Neural cell (in vitro differentiated cells): ENCODE measurements around the gene TRMT5. TPM values are rescaled to one million over a fixed set of nuclear protein-coding genes. Genes with fewer than 3 reads are reported as not detected.

Experiments used
- H2AFZ ChIP-seq: fragments of 200-600, 300-800 bp; sonication (generic), shearing (Covaris generic); 2 replicates; pipeline ENCODE4 v1.6.0; 2014; ENCODE audit warnings: low read depth, mild to moderate bottlenecking, antibody characterized with exemption, low read length, moderate library complexity
- H3F3A ChIP-seq: fragments of 200-600 bp; shearing (Covaris generic); 2 replicates; pipeline ENCODE4 v1.6.1; 2016; ENCODE audit warnings: mild to moderate bottlenecking, moderate library complexity, mixed read lengths, antibody characterized with exemption, low read length; ENCODE audit not compliant: insufficient read depth, poor library complexity, severe bottlenecking
- H3K27ac ChIP-seq: fragments of 200-600, 300-800 bp; sonication (generic), shearing (Covaris generic); 2 replicates; pipeline ENCODE4 v1.5.1; 2014; ENCODE audit warnings: mild to moderate bottlenecking, low read length, moderate library complexity
- H3K27me3 ChIP-seq: fragments of 300-800, 200-600 bp; sonication (generic), shearing (Covaris generic); 2 replicates; pipeline ENCODE4 v1.6.0; 2014; ENCODE audit warnings: mild to moderate bottlenecking, low read depth, low read length, moderate library complexity; ENCODE audit not compliant: insufficient read depth
- H3K36me3 ChIP-seq: fragments of 300-800, 200-600 bp; sonication (generic), shearing (Covaris generic); 2 replicates; pipeline ENCODE4 v1.5.1; 2014; ENCODE audit warnings: mild to moderate bottlenecking, antibody characterized with exemption, low read length, moderate library complexity; ENCODE audit not compliant: insufficient read depth
- H3K4me2 ChIP-seq: fragments of 300-800, 200-600 bp; sonication (generic), shearing (Covaris generic); 2 replicates; pipeline ENCODE4 v1.6.0; 2014; ENCODE audit warnings: mild to moderate bottlenecking, low read length
- H3K4me3 ChIP-seq: fragments of 300-800, 200-600 bp; sonication (generic), shearing (Covaris generic); 2 replicates; pipeline ENCODE4 v1.5.1; 2014; ENCODE audit warnings: mild to moderate bottlenecking, low read length, moderate library complexity
- H3K79me2 ChIP-seq: fragments of 200-600 bp; shearing (Covaris generic); replicated peaks from 2 replicates; pipeline ENCODE4 v1.6.0; 2014; ENCODE audit warnings: mild to moderate bottlenecking, low read length, moderate library complexity; ENCODE audit not compliant: insufficient read depth
- H3K9ac ChIP-seq: fragments of 300-800, 200-600 bp; sonication (generic), shearing (Covaris generic); 2 replicates; pipeline ENCODE4 v1.6.1; 2016; ENCODE audit warnings: mild to moderate bottlenecking, low read length, mixed read lengths
- H3K9me2 ChIP-seq: fragments of 200-600 bp; shearing (Covaris generic); 2 replicates; pipeline ENCODE4 v1.6.1; 2016; ENCODE audit warnings: mild to moderate bottlenecking, low read length, mixed read lengths; ENCODE audit not compliant: insufficient read depth
- H3K9me3 ChIP-seq: fragments of 200-600, 300-800 bp; sonication (generic), shearing (Covaris generic); 2 replicates; pipeline ENCODE4 v1.6.1; 2016; ENCODE audit warnings: mild to moderate bottlenecking, mixed run types, low read length, moderate library complexity, mixed read lengths
- H4K20me1 ChIP-seq: fragments of 200-600 bp; shearing (Covaris generic); 2 replicates; pipeline ENCODE4 v1.6.1; 2016; ENCODE audit warnings: mild to moderate bottlenecking, mixed run types; ENCODE audit not compliant: insufficient read depth
- EP300 ChIP-seq: fragments of 450-650 bp; conservative IDR thresholded peaks from 2 replicates; pipeline ENCODE4 v1.6.1; 2014; ENCODE audit warnings: antibody characterized with exemption, mild to moderate bottlenecking, moderate library complexity; ENCODE audit not compliant: poor library complexity, severe bottlenecking
- EZH2 ChIP-seq: fragments of 200-600, 300-800 bp; shearing (Covaris generic), sonication (generic); IDR thresholded peaks from 2 replicates; pipeline ENCODE4 v1.6.1; 2014; ENCODE audit warnings: antibody characterized with exemption, low read length, borderline replicate concordance, mild to moderate bottlenecking; ENCODE audit not compliant: insufficient read depth, poor library complexity, severe bottlenecking
- MXI1 ChIP-seq: fragments of 450-650 bp; conservative IDR thresholded peaks from 2 replicates; pipeline ENCODE4 v1.6.1; 2014; ENCODE audit warnings: antibody characterized with exemption, mild to moderate bottlenecking; ENCODE audit not compliant: poor library complexity, severe bottlenecking
- POLR2AphosphoS5 ChIP-seq: IDR thresholded peaks from 2 replicates; pipeline ENCODE4 v1.6.1; 2012
- RAD21 ChIP-seq: fragments of 450-650 bp; conservative IDR thresholded peaks from 2 replicates; pipeline ENCODE4 v1.6.1; 2014; ENCODE audit warnings: antibody characterized with exemption, mild to moderate bottlenecking, moderate library complexity
- SMC3 ChIP-seq: fragments of 450-650 bp; conservative IDR thresholded peaks from 2 replicates; pipeline ENCODE4 v1.6.1; 2014; ENCODE audit warnings: antibody characterized with exemption, mild to moderate bottlenecking, moderate library complexity; ENCODE audit not compliant: poor library complexity
- TAF1 ChIP-seq: IDR thresholded peaks from 2 replicates; pipeline ENCODE4 v1.6.1; 2012; ENCODE audit warnings: low read depth
- polyA plus RNA-seq: library from polyadenylated mRNA; depleted of rRNA; stranded (reverse); fragments of >200 nt; gene quantifications from 2 replicates; pipeline ENCODE4 v1.2.3, GENCODE V29; 2014
- small RNA-seq, 3 experiments: library from RNA; depleted of rRNA; stranded (forward); fragments of <200 nt; gene quantifications; one replicate each; pipeline ENCODE3, GENCODE V24; 2012
- TF ChIP-seq, protein P1 (sequence below): fragments of 450-650 bp; IDR thresholded peaks from 2 replicates; pipeline ENCODE4 v1.5.1; 2014; ENCODE audit warnings: antibody characterized with exemption, mild to moderate bottlenecking, moderate library complexity; ENCODE audit not compliant: poor library complexity, severe bottlenecking
- TF ChIP-seq, protein P2 (sequence below): IDR thresholded peaks from 2 replicates; pipeline ENCODE4 v1.6.1; 2012; ENCODE audit warnings: borderline replicate concordance

TRMT5 gene
- polyA plus RNA-seq, 1 donor from 2014 or later = 7.6 TPM

- Histone ChIP-seq H3K4me2 (no peak overlapping the region), H3K79me2 (no peaks in the 10 kb centered on the region), H3K27ac (no peak overlapping the region), H3K27me3 (no peaks in the 10 kb centered on the region), H4K20me1 (no peaks in the 10 kb centered on the region), H3K4me3 (no peak overlapping the region), H3K9me2 (no peaks in the 10 kb centered on the region), H3F3A (no peaks in the 10 kb centered on the region), H3K36me3 (no peaks in the 10 kb centered on the region), H2AFZ (no peak overlapping the region), H3K9me3 (no peaks in the 10 kb centered on the region), H3K9ac (no peak overlapping the region)
- TF ChIP-seq, protein P1, sequence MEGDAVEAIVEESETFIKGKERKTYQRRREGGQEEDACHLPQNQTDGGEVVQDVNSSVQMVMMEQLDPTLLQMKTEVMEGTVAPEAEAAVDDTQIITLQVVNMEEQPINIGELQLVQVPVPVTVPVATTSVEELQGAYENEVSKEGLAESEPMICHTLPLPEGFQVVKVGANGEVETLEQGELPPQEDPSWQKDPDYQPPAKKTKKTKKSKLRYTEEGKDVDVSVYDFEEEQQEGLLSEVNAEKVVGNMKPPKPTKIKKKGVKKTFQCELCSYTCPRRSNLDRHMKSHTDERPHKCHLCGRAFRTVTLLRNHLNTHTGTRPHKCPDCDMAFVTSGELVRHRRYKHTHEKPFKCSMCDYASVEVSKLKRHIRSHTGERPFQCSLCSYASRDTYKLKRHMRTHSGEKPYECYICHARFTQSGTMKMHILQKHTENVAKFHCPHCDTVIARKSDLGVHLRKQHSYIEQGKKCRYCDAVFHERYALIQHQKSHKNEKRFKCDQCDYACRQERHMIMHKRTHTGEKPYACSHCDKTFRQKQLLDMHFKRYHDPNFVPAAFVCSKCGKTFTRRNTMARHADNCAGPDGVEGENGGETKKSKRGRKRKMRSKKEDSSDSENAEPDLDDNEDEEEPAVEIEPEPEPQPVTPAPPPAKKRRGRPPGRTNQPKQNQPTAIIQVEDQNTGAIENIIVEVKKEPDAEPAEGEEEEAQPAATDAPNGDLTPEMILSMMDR = no peak
- TF ChIP-seq MXI1 = no peak
- TF ChIP-seq SMC3 = no peak
- TF ChIP-seq, protein P2, sequence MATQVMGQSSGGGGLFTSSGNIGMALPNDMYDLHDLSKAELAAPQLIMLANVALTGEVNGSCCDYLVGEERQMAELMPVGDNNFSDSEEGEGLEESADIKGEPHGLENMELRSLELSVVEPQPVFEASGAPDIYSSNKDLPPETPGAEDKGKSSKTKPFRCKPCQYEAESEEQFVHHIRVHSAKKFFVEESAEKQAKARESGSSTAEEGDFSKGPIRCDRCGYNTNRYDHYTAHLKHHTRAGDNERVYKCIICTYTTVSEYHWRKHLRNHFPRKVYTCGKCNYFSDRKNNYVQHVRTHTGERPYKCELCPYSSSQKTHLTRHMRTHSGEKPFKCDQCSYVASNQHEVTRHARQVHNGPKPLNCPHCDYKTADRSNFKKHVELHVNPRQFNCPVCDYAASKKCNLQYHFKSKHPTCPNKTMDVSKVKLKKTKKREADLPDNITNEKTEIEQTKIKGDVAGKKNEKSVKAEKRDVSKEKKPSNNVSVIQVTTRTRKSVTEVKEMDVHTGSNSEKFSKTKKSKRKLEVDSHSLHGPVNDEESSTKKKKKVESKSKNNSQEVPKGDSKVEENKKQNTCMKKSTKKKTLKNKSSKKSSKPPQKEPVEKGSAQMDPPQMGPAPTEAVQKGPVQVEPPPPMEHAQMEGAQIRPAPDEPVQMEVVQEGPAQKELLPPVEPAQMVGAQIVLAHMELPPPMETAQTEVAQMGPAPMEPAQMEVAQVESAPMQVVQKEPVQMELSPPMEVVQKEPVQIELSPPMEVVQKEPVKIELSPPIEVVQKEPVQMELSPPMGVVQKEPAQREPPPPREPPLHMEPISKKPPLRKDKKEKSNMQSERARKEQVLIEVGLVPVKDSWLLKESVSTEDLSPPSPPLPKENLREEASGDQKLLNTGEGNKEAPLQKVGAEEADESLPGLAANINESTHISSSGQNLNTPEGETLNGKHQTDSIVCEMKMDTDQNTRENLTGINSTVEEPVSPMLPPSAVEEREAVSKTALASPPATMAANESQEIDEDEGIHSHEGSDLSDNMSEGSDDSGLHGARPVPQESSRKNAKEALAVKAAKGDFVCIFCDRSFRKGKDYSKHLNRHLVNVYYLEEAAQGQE = no peak
- TF ChIP-seq TAF1 = no peak
- no peak for TF ChIP-seq POLR2AphosphoS5
- no peak for TF ChIP-seq EP300
- TF ChIP-seq EZH2 = no peak
- no peak for TF ChIP-seq RAD21
Measured at GRCh38 chr14:60922050-60922449, 58.8 kb downstream of the TRMT5 start.

Small RNA genes lying within 50 kb of the gene (small RNA-seq; reads per million reads assigned to genes)
- 0 reads per million in 3 experiments for gene RNU6-398P

Other genes starting within 250 kb of the TRMT5 start
- gene MNAT1, start 246.3 kb downstream of the TRMT5 start, polyA plus RNA-seq = 82.8 and 104 TPM in 2 replicates
- 31.9 and 32.9 TPM in 2 replicates for gene SLC38A6, start 166 bp upstream of the TRMT5 start, polyA plus RNA-seq